ENCODE measurements around the gene CAPN14. TPM values are rescaled to one million over a fixed set of nuclear protein-coding genes. Genes with fewer than 3 reads are reported as not detected.

CAPN14 gene
- total RNA-seq, 3 donors from 2014 or later = 0.16 to 0.44 (median 0.33) TPM

GRCh38 chr2:31171142-31171541 lies 46.2 kb downstream of the CAPN14 start:
- H3K4me1 ChIP-seq = no peaks in the 10 kb centered on the region
- no peak overlapping the region for H3K27ac ChIP-seq
- intact Hi-C loops (cut with DNase I; ENCODE audit: low total_unique reads) = no loop called here
- no peaks in the 10 kb centered on the region for H3K9me3 ChIP-seq
- TF ChIP-seq POLR2A (IDR thresholded peaks at IDR 0.05) (no peak), POLR2AphosphoS5 (IDR thresholded peaks at IDR 0.05) (no peak), CTCF (IDR thresholded peaks at IDR 0.05) (no peak)
- H3K4me3 ChIP-seq = no peak overlapping the region
- H3K27me3 ChIP-seq = no peaks in the 10 kb centered on the region
- DNase-seq (ENCODE audit: low spot score in 2 of 2) = no peak
- no peaks in the 10 kb centered on the region for H3K36me3 ChIP-seq

GRCh38 chr2:31170071-31170698 lies 47.1 kb downstream of the CAPN14 start:
- Histone ChIP-seq H3K27me3 (no peaks in the 10 kb centered on the region), H3K36me3 (no peaks in the 10 kb centered on the region), H3K9me3 (no peaks in the 10 kb centered on the region), H3K4me1 (no peaks in the 10 kb centered on the region), H3K4me3 (no peak overlapping the region), H3K27ac (no peak overlapping the region)
- peak in 1 of 2 donors; percentile 22 for DNase-seq (ENCODE audit: low spot score in 2 of 2)
- intact Hi-C loops (cut with DNase I; ENCODE audit: low total_unique reads) = no loop called here
- TF ChIP-seq POLR2AphosphoS5 (IDR thresholded peaks at IDR 0.05) (no peak), CTCF (IDR thresholded peaks at IDR 0.05) (peak; percentile 66 to 88 (median 88)), POLR2A (IDR thresholded peaks at IDR 0.05) (no peak)

- TF ChIP-seq POLR2A (IDR thresholded peaks at IDR 0.05) = no peak
- no peak for TF ChIP-seq CTCF (IDR thresholded peaks at IDR 0.05)
- TF ChIP-seq POLR2AphosphoS5 (IDR thresholded peaks at IDR 0.05) = no peak
- intact Hi-C loops (cut with DNase I; ENCODE audit: low total_unique reads) = no loop called here
Observed at GRCh38 chr2:31168291-31168690, 49.0 kb downstream of the CAPN14 start.

GRCh38 chr2:31166925-31167324 lies 50.4 kb downstream of the CAPN14 start:
- intact Hi-C loops (cut with DNase I; ENCODE audit: low total_unique reads) = no loop called here
- Histone ChIP-seq H3K9me3 (no peaks in the 10 kb centered on the region), H3K27me3 (no peaks in the 10 kb centered on the region), H3K36me3 (no peaks in the 10 kb centered on the region), H3K4me1 (no peaks in the 10 kb centered on the region), H3K4me3 (no peak overlapping the region), H3K27ac (no peak overlapping the region)
- TF ChIP-seq CTCF (IDR thresholded peaks at IDR 0.05) = no peak
- no peak for TF ChIP-seq POLR2A (IDR thresholded peaks at IDR 0.05)
- no peak for TF ChIP-seq POLR2AphosphoS5 (IDR thresholded peaks at IDR 0.05)
- no peak for DNase-seq (ENCODE audit: low spot score in 2 of 2)

More at GRCh38 chr2:31168291-31168690, 49.0 kb downstream of the CAPN14 start:
- Histone ChIP-seq H3K27me3 (no peaks in the 10 kb centered on the region), H3K27ac (no peak overlapping the region), H3K4me3 (no peak overlapping the region), H3K36me3 (no peaks in the 10 kb centered on the region), H3K4me1 (no peaks in the 10 kb centered on the region), H3K9me3 (no peaks in the 10 kb centered on the region)
- no peak for DNase-seq (ENCODE audit: low spot score in 2 of 2)

- no peaks in the 10 kb centered on the region for H3K4me1 ChIP-seq
- no peak for DNase-seq (ENCODE audit: low spot score in 2 of 2)
- no peaks in the 10 kb centered on the region for H3K27me3 ChIP-seq
- intact Hi-C loops (cut with DNase I; ENCODE audit: low total_unique reads) = no loop called here
- no peaks in the 10 kb centered on the region for H3K9me3 ChIP-seq
- H3K27ac ChIP-seq = no peak overlapping the region
- H3K4me3 ChIP-seq = no peak overlapping the region
- no peak for TF ChIP-seq POLR2AphosphoS5 (IDR thresholded peaks at IDR 0.05)
- no peak for TF ChIP-seq POLR2A (IDR thresholded peaks at IDR 0.05)
- no peak for TF ChIP-seq CTCF (IDR thresholded peaks at IDR 0.05)
- no peaks in the 10 kb centered on the region for H3K36me3 ChIP-seq
Observed at GRCh38 chr2:31163011-31163539, 54.2 kb downstream of the CAPN14 start.
